Esophagus (tissue), 2 donors: ENCODE data around the gene HNRNPL. TPM values are rescaled to one million over a fixed set of nuclear protein-coding genes. Genes with fewer than 3 reads are reported as not detected.
"Not testable (repeated sequence)": the region's sequence is repeated elsewhere in the genome, so short reads cannot be mapped to it uniquely, and the experiment has no call there.

Experiments used
- H3K27ac ChIP-seq, 2 donors: one replicate each; pipeline ENCODE4 v1.5.1; 2013; ENCODE audit warnings: low read depth in 2 of 2, mild to moderate bottlenecking in 2 of 2, inconsistent platforms in 1 of 2, low read length in 1 of 2, moderate library complexity in 1 of 2
- H3K27me3 ChIP-seq, 2 donors: one replicate each; pipeline ENCODE4 v1.6.1; 2013; ENCODE audit warnings: low read length in 2 of 2, control low read depth in 1 of 2, mild to moderate bottlenecking in 1 of 2; ENCODE audit not compliant: insufficient read depth in 2 of 2, control insufficient read depth in 1 of 2
- H3K36me3 ChIP-seq, 2 donors: one replicate each; pipeline ENCODE4 v1.6.1; 2013; ENCODE audit warnings: low read length in 1 of 2; ENCODE audit not compliant: control insufficient read depth in 2 of 2, insufficient read depth in 2 of 2
- H3K4me1 ChIP-seq, 2 donors: one replicate each; pipeline ENCODE4 v1.6.1; 2013; ENCODE audit warnings: low read length in 1 of 2; ENCODE audit not compliant: control insufficient read depth in 2 of 2, insufficient read depth in 2 of 2
- H3K4me3 ChIP-seq, 2 donors: one replicate each; pipeline ENCODE4 v1.5.1; 2013; ENCODE audit warnings: low read length in 2 of 2, mild to moderate bottlenecking in 2 of 2, low read depth in 1 of 2, moderate library complexity in 1 of 2
- H3K9me3 ChIP-seq, 2 donors: one replicate each; pipeline ENCODE4 v1.6.1; 2013; ENCODE audit warnings: mild to moderate bottlenecking in 2 of 2, low read depth in 1 of 2, low read length in 1 of 2, moderate library complexity in 1 of 2; ENCODE audit not compliant: control insufficient read depth in 2 of 2, insufficient read depth in 1 of 2
- WGBS, 2 donors: extraction: QIAGEN DNeasy Blood & Tissue Kit; methylation state at CpG; one replicate each; pipeline ENCODE4 v1.1.7; 2013; 5-methylcytosine and 5-hydroxymethylcytosine counted together
- polyA plus RNA-seq, 2 donors: library from polyadenylated mRNA; stranded (reverse); fragments of 200-250 nt; gene quantifications; one replicate each; pipeline ENCODE4 v1.2.3, GENCODE V29; 2013
- donor health status: healthy with polysubstance abuse.
- donor health status: Bipolar disorder and iron deficiency.

HNRNPL gene
- polyA plus RNA-seq, 2 donors, result 134 to 150 TPM

DNA sequence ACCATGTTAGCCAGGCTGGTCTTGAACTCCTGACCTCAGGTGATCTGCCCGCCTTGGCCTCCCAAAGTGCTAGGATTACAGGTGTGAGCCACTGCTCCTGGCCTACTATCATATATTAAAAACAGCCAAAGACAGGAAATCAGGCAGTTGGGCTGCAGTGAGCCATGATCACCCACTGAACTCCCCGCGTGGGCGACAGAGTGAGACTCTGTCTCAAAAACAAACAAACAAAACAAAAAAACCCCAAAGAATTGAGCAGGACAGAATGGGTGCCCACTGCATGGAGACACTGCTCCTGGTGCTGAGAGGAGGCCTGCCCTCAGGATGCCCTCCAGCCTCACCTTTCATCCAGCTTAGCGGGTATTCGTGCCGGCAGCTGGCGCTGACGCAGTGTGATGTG lies 33.5 kb upstream of the HNRNPL start:
- no peaks in the 10 kb centered on the region for H3K27me3 ChIP-seq
- no peak overlapping the region for H3K27ac ChIP-seq
- H3K4me3 ChIP-seq, result no peak overlapping the region
- peaks cover 0 to 9% of the 10 kb centered on the region in 2 donors for H3K36me3 ChIP-seq
- H3K9me3 ChIP-seq, result no peaks in the 10 kb centered on the region
- WGBS, 2 donors, result 90 to 96% methylated on average over 9 of the region's 9 CpGs
- H3K4me1 ChIP-seq, result no peaks in the 10 kb centered on the region

DNA sequence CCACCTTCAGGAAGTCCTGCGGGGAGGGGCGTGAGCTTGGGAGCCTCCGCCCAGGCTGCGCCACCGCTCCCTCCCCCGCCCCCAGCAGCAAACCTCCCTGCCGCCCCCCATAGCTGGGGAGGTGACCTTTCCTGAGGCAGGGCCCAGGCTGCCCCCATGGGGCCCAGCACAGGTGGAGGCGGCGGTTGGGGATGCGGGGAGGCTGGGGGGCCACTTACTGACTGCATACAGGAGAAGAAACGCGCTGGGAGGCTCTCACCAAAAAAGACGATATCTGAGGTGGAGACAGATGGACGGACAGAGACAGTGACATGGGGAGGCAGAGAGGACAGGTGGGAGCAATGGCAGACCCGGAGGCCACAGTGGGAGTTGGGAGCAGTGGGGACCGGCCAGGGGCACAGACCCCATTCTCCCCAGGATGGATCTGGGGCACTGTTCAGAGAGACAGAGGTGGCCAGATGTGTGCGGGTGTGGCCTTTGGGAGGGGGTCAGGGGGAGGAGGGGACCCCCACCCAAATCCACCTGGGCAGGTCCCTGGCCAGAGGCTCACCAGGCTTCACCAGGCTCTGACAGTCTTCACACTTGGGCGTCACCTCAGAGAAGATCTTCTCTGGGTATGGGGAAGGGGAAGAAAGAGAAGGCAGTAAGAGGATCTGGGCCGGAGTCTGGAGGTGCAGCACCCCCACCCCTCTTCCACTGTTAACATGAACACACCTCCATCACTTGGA lies 31.3 kb upstream of the HNRNPL start:
- Histone ChIP-seq H3K36me3 (peaks cover 0 to 8% of the 10 kb centered on the region in 2 donors), H3K4me3 (no peak overlapping the region), H3K9me3 (no peaks in the 10 kb centered on the region), H3K4me1 (peaks cover 0 to 4% of the 10 kb centered on the region in 2 donors), H3K27ac (no peak overlapping the region), H3K27me3 (no peaks in the 10 kb centered on the region)
- WGBS, 2 donors, result 92 to 94% methylated on average over 17 to 19 of the region's 19 CpGs

DNA sequence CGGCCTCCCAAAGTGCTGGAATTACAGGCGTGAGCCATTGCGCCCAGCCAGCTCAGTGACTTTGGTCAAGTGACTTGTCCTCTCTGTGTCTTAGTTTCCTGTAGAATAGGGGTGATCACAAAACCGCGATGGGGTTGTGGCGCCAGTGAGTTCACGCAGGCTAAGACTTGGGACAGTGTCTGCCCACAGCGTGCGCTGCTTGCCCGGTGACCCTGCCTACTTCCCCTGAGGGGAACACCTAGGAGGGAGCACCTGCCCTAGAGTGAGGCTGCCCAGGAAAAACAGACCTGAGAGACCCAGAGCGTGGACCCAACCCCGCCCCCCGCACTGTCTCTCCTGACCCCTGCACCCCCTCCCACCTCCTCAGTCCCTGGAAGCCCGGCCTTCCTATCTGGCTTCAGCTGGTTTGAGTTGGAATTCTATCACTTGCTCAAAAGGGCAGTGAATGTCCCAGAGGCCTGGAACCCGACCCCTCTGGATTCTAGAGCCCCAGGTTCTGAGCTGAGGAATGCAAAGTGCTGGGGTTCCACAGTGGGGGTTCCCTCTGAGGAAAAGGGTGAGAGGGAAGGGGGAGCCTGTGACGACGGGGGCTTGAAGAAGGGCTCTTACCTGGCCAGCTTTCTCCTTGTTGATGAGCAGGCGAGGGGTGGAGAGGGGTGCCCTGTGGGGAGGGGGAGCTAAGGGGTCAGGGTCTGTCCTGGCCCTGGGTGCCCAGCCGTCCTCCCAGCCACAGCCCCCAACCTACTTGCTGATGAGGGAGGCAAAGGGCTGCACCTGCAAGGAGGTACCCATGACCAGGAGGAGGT lies 30.5 kb upstream of the HNRNPL start:
- no peak overlapping the region for H3K4me3 ChIP-seq
- H3K27ac ChIP-seq, result no peak overlapping the region
- no peaks in the 10 kb centered on the region for H3K9me3 ChIP-seq
- no peaks in the 10 kb centered on the region for H3K27me3 ChIP-seq
- WGBS, 2 donors, result 94 to 95% methylated on average over 19 of the region's 19 CpGs
- H3K4me1 ChIP-seq, result peaks cover 0 to 4% of the 10 kb centered on the region in 2 donors
- peaks cover 0 to 8% of the 10 kb centered on the region in 2 donors for H3K36me3 ChIP-seq

DNA sequence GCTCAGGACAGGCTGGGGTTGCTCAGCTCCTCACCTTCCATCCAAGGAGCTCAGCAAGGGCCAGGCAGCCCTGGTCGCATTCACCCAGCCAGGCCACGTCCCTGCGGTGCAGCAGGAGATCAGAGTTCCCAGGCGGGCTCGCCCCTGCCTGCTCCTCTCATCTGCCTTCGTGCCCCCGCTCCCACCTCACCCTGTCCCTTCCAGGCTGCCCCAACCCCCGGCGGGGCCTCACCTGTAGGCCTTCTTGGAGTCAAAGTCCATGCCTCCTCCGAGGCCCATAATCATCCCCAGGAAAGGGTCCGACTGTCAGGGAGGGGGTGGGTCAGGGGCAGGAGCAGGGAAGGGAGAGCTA lies 29.6 kb upstream of the HNRNPL start:
- no peaks in the 10 kb centered on the region for H3K27me3 ChIP-seq
- WGBS, 2 donors, result 66 to 91% methylated on average over 11 of the region's 11 CpGs
- H3K36me3 ChIP-seq, result peaks cover 0 to 8% of the 10 kb centered on the region in 2 donors
- no peak overlapping the region for H3K27ac ChIP-seq
- H3K4me1 ChIP-seq, result peaks cover 0 to 4% of the 10 kb centered on the region in 2 donors
- H3K4me3 ChIP-seq, result no peak overlapping the region
- no peaks in the 10 kb centered on the region for H3K9me3 ChIP-seq

DNA sequence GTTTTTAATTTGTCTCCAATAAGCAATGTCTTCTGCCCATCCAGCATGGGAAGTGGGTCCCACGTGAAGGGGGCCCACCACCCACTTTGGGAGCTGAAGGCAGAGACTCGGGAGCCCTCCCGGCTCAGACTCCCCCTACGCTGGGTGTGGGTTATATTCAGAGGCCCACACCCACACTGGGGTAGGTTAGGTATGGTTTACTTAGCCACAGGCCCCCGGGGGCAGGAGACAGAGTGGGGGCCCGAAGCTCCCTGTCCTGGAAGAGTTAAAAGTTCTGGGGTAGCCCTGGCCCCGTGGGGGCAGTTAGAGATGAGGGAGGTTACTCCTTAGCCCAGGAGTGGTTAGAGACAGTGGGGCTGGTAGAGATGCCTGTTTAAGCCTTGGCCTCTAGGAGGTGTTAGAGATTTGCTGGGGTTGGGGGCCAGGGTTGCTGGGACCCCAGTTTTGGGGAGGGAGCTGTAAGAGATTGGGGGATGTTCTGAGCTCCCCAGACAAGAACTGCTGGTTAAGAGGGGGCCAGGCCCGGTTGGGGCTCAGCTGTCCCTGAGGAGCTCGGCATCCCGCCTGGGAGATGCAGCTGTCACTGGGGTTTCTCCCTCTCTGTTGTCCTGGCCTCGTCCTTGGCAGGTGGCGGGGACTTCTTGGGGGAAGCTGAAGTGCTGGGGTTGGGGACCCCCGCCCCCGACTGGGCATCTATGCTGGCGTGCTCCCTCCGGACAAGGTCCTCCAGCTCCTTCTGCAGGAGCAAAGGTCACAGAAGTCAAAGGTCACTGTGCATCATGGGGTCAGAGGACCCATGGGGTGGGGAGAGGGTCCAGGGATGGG lies 29.0 kb upstream of the HNRNPL start:
- Histone ChIP-seq H3K9me3 (no peaks in the 10 kb centered on the region), H3K27me3 (no peaks in the 10 kb centered on the region), H3K4me1 (peaks cover 0 to 6% of the 10 kb centered on the region in 2 donors), H3K27ac (peak overlapping the region; percentile 60 to 67), H3K36me3 (peaks cover 0 to 8% of the 10 kb centered on the region in 2 donors), H3K4me3 (no peak overlapping the region)
- 78 to 79% methylated on average over 16 of the region's 16 CpGs for WGBS, 2 donors

DNA sequence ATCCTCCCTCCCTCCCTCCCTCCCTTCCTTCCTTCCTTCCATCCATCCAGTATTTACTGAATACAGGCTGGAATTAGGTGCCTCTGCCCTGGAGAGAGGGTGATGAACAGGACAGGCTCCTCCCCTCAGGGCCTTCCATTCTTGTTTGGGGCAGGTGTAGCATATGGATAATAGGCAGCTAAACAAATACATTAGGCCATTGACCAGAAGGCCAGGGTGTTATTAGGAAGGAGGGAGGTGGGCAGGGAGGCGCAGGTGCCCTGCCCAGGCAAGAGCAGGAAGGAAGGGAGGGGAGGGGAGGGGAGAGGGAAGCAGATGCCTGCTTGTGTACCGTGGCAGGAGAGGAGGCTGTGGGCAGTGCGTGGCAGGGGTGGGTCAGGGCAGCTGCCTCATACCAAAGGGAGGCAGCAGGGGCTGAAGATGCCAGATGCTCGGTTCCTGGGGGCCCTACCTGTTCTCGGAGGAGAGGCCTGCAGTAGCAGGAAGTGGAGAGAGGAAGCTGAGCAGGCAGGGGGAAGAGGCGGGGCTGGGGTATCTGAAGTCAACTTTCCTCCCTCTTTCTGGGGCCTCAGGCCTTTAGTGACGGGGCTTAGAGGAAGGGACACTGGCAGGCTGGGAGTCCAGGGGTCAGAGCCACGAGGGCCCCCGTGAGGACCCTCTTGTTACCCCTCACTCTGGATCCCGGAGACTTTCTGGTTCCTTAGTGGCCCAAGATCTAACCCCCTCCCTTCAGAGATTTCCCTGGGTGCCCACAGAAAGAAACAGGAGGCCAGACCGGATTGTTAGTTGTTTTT lies 28.2 kb upstream of the HNRNPL start, which contains the start of gene RINL:
Gene RINL, minus strand, starts transcription at position 495 of the 794 bp plus-strand sequence. CDS start 1,533 bp downstream, outside the sequence.
- no peaks in the 10 kb centered on the region for H3K9me3 ChIP-seq
- H3K4me1 ChIP-seq, result peaks cover 0 to 7% of the 10 kb centered on the region in 2 donors
- peaks cover 0 to 8% of the 10 kb centered on the region in 2 donors for H3K36me3 ChIP-seq
- H3K4me3 ChIP-seq, result no peak within 1 kb of the TSS
- peak within 1 kb of the TSS; percentile 60 to 67 for H3K27ac ChIP-seq
- no peaks in the 10 kb centered on the region for H3K27me3 ChIP-seq
- 32 to 44% methylated on average over 11 of the region's 11 CpGs for WGBS, 2 donors

DNA sequence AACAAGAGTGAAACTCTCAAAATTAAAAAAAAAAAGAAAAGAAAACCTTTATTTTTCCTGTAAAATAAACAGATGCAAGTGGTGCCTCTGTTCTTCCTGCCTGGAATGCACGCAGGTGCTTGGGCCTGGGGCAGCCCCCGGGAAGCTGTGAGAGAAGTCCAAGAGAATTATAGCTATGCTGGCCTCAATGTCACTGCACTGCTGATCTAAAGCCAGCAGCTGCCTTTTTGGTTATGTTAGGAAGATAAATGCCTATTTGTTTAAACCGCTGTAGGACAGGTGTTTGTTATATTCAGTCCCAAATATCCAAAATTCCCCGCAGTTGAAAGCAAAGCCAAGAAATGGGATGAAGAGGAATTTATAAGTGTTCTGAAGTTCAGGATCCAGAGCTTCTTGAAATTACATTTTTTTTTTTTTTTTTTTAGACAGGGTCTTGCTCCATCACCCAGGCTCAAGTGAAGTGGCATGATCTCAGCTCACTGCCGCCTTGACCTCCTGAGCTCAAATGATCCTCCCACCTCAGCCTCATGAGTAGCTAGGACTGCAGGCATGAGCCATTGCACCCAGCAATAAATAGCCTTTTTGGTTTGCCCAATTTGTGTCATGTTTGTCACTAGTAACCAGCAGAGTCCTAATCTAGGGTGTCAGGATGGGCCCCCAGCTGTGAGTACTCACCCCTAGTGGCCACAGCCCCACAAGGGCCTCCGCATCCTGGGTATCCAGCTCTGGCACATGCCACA lies 26.0 kb upstream of the HNRNPL start:
- 74 to 84% methylated on average over 6 of the region's 6 CpGs for WGBS, 2 donors
- H3K4me1 ChIP-seq, result peaks cover 0 to 7% of the 10 kb centered on the region in 2 donors
- H3K36me3 ChIP-seq, result peaks cover 0 to 6% of the 10 kb centered on the region in 2 donors

DNA sequence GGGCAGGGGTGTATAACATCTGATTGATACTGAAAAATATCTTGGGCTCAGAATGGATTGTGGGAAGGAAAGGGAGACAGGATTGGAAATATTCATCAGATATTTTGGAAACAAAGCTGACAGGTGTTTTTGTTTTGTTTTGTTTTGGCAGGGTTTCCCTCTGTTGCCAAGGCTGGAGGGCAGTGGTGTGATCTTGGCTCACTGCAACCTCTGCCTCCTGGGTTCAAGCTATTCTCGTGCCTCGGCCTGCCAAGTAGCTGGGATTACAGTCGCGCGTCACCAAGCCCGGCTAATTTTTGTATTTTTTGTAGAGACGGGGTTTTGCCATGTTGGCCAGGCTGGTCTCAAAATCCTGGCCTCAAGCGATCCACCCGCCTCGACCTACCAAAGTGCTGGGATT lies 23.6 kb upstream of the HNRNPL start:
- not testable (repeated sequence) for H3K36me3 ChIP-seq, H3K27ac ChIP-seq, H3K27me3 ChIP-seq, H3K9me3 ChIP-seq, H3K4me3 ChIP-seq
- 43 to 71% methylated on average over 10 of the region's 10 CpGs for WGBS, 2 donors
- H3K4me1 ChIP-seq, result peaks cover 7 to 21% of the 10 kb centered on the region in 2 donors

More for the DNA sequence above, 26.0 kb upstream of the HNRNPL start:
- no peaks in the 10 kb centered on the region for H3K9me3 ChIP-seq
- no peak overlapping the region for H3K27ac ChIP-seq
- no peaks in the 10 kb centered on the region for H3K27me3 ChIP-seq
- no peak overlapping the region for H3K4me3 ChIP-seq
